AG04450 (cell line): ENCODE measurements around the gene CLCN5. TPM values are rescaled to one million over a fixed set of nuclear protein-coding genes. Genes with fewer than 3 reads are reported as not detected.

Source experiments
- CTCF ChIA-PET: fragments of 300-600, 350-600 bp; formaldehyde crosslinking; extraction: SDS; loops from one replicate; lab custom pipeline; 2022; ENCODE audit warnings: antibody characterized with exemption, inconsistent platforms; lab: Charles Lee
- POLR2A ChIA-PET: fragments of 350-600 bp; formaldehyde crosslinking; extraction: SDS; loops from one replicate; lab custom pipeline; 2021; ENCODE audit warnings: antibody characterized with exemption, inconsistent platforms; lab: Yijun Ruan, JAX
- DNase-seq: peaks from one replicate; pipeline ENCODE4 v3.0.0-alpha.2; 2011; ENCODE audit warnings: low read depth, low spot score
- H3K27ac ChIP-seq: one replicate; pipeline ENCODE4 v1.5.1; 2012; ENCODE audit warnings: low read depth, low read length, control low read depth
- H3K27me3 ChIP-seq: one replicate; pipeline ENCODE4 v1.6.0; 2012; ENCODE audit warnings: low read length; ENCODE audit not compliant: control insufficient read depth, insufficient read depth
- H3K4me3 ChIP-seq: 2 replicates; pipeline ENCODE4 v1.5.1; 2011; ENCODE audit warnings: mild to moderate bottlenecking, low read depth, low read length, control low read depth
- H3K9me3 ChIP-seq: 2 replicates; pipeline ENCODE4 v1.5.1; 2012; ENCODE audit warnings: low read length; ENCODE audit not compliant: control insufficient read depth, insufficient read depth
- polyA plus RNA-seq: library from polyadenylated mRNA; depleted of rRNA; stranded (reverse); fragments of >200 nt; gene quantifications from 2 replicates; pipeline ENCODE4 v1.2.3, GENCODE V29; 2011
- TF ChIP-seq, protein P1 (sequence below): IDR thresholded peaks from 2 replicates; pipeline ENCODE4 v1.5.1; 2011; ENCODE audit warnings: low read depth, low read length, control low read depth, inconsistent platforms

CLCN5 gene
- polyA plus RNA-seq, 1 experiment = 2.2 TPM

DNA sequence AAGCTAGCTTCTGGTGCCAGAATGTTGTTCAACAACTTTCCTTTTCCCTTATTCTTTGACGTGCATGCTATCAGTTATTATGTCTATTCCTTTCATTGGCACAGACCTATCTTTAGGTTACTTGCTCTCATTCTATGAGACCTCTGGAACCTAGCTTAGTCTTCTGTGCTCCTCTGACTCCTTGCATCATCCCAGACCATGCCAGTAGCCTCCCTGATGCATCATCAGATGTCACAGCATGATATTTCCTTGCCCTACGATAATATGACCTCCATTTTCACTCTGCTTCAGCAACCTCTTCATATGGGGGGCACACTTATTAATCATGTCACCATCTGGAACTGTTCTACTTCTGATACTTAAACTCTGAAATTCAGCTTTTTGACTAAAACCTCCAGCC, 37.2 kb downstream of the CLCN5 start:
- TF ChIP-seq, protein P1, sequence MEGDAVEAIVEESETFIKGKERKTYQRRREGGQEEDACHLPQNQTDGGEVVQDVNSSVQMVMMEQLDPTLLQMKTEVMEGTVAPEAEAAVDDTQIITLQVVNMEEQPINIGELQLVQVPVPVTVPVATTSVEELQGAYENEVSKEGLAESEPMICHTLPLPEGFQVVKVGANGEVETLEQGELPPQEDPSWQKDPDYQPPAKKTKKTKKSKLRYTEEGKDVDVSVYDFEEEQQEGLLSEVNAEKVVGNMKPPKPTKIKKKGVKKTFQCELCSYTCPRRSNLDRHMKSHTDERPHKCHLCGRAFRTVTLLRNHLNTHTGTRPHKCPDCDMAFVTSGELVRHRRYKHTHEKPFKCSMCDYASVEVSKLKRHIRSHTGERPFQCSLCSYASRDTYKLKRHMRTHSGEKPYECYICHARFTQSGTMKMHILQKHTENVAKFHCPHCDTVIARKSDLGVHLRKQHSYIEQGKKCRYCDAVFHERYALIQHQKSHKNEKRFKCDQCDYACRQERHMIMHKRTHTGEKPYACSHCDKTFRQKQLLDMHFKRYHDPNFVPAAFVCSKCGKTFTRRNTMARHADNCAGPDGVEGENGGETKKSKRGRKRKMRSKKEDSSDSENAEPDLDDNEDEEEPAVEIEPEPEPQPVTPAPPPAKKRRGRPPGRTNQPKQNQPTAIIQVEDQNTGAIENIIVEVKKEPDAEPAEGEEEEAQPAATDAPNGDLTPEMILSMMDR = no peak
- Histone ChIP-seq H3K4me3 (no peak overlapping the region), H3K27ac (no peak overlapping the region), H3K27me3 (no peaks in the 10 kb centered on the region), H3K9me3 (no peaks in the 10 kb centered on the region)
- DNase-seq = no peak
- ChIA-PET CTCF (no interaction called here), POLR2A (no interaction called here)

DNA sequence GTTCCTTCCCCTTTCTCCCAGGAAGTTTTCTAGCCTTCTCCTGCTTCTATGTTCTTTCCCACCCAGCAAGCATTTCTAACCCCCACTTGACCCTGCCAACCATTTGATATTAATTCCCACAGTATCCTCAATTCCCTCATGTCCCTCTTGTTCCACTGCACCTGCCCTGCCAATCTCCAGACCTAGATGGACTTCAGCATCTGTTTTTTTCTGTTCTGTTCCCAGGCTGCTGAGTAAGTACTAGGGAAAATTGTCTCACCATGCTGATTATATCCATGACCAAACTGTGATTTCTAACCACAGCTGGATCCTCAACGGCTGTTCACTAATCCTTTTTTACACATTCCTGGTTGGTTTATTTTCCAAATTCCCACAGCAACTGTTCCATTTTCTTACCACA, 37.7 kb downstream of the CLCN5 start:
- CTCF ChIA-PET = no interaction called here
- H3K27ac ChIP-seq = no peak overlapping the region

DNA sequence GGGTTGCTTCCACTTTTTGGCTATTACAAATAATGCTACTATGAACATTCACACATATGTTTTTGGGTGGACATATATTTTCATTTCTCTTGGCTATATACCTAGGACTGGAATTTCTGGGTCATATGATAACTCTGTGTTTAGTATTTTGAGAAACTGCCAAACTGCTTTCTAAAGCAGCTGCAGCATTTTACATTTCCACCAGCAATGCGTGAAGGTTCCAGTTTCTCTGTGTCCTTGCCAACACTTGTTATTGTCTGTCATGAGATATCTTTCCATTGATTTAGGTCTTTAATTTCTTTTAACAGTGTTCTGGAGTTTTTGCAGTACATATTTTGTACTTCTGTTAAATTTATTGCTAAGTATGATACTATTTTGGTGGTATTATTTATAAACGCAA, 48.3 kb downstream of the CLCN5 start:
- TF ChIP-seq, protein P1 = no peak
- ChIA-PET CTCF (no interaction called here), POLR2A (no interaction called here)
- Histone ChIP-seq H3K27me3 (no peaks in the 10 kb centered on the region), H3K9me3 (no peaks in the 10 kb centered on the region), H3K27ac (no peak overlapping the region), H3K4me3 (no peak overlapping the region)
- DNase-seq = no peak

More for the DNA sequence above, 37.7 kb downstream of the CLCN5 start:
- Histone ChIP-seq H3K4me3 (no peak overlapping the region), H3K27me3 (no peaks in the 10 kb centered on the region), H3K9me3 (no peaks in the 10 kb centered on the region)
- no peak for DNase-seq
- POLR2A ChIA-PET = no interaction called here
- TF ChIP-seq, protein P1 = no peak

DNA sequence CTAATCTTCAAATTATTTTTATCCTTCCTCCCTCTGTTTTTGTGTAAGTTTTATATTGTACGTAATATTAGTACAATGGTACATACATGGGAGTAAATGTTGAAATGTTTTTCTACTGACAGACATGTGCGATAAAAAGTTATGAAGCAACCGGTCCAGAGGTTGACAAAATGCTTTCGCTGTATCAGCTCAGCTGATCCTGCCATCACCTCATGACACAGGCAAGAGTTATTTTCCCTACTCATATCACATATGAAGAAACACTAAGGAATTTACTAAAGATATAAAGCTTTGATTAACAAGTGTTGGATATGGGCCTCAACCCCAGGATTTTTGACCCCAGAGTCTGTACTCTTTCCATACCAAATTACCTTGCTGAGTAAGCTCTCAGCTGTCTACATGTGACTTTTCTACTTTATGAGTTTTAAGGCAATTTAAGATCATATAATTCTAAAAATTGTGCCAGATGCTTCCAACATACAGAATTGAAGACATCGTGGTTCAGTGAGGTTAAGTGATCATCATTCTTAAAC, 50.0 kb downstream of the CLCN5 start:
- CTCF ChIA-PET = no interaction called here
- POLR2A ChIA-PET = no interaction called here
- no peaks in the 10 kb centered on the region for H3K9me3 ChIP-seq
- DNase-seq = no peak
- no peak overlapping the region for H3K4me3 ChIP-seq
- TF ChIP-seq, protein P1 = no peak
- no peaks in the 10 kb centered on the region for H3K27me3 ChIP-seq
- no peak overlapping the region for H3K27ac ChIP-seq

DNA sequence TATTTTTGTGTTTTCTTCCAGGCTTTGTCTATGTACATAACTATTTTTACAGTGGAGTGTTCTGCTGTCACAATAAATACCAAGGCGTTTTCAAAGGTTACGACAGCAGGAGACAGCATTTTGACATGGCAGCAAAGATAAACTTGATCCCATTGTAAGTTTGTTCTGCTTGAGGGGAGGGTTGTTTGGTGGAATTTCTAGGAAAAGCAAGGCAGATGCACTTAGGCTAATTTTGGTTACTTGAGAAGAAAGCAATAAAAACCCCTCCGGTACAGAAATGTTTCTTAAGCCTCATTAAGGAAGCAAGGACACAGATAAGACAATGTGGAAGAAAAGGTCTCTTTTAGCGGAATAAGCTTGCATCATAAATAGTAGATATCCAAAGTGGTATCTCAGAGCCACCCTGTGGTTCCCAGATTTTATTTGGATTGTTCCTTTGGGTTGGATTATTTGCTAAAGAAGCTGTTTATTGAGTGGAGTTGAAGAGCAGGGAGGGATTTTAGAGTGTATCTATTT, 54.3 kb downstream of the CLCN5 start:
- POLR2A ChIA-PET = no interaction called here
- H3K9me3 ChIP-seq = no peaks in the 10 kb centered on the region
- TF ChIP-seq, protein P1 = no peak
- CTCF ChIA-PET = no interaction called here
- no peak for DNase-seq
- no peak overlapping the region for H3K27ac ChIP-seq
- H3K27me3 ChIP-seq = no peaks in the 10 kb centered on the region
- no peak overlapping the region for H3K4me3 ChIP-seq
